ENCODE data around the gene CARS1. TPM values are rescaled to one million over a fixed set of nuclear protein-coding genes. Genes with fewer than 3 reads are reported as not detected.

Gene CARS1
- total RNA-seq, 1 donor from 2014 or later, result 63.1 TPM

- Mint-ChIP-seq H3K36me3 (ENCODE audit: low read depth) (peaks cover 53% of the 10 kb centered on the region), H3K27ac (peak overlapping the region; percentile 84), H3K9me3 (no peaks in the 10 kb centered on the region), H3K4me1 (peaks cover 30% of the 10 kb centered on the region), H3K27me3 (no peaks in the 10 kb centered on the region), H3K4me3 (peak overlapping the region; percentile 50)
- intact Hi-C loops (cut with micrococcal nuclease), result loop anchor here (1.0 kb wide), 1 partner anchor 9 kb away; no protein-coding TSS in a partner anchor
- no peak for DNase-seq
Measured at GRCh38 chr11:3022982-3023381, 34.2 kb downstream of the CARS1 start.

GRCh38 chr11:3022300-3022967 lies 34.8 kb downstream of the CARS1 start:
- intact Hi-C loops (cut with micrococcal nuclease), result loop anchor here (1.0 kb wide), 1 partner anchor 8 kb away; no protein-coding TSS in a partner anchor
- peak overlapping the region; percentile 84 for H3K27ac Mint-ChIP-seq
- H3K27me3 Mint-ChIP-seq, result no peaks in the 10 kb centered on the region
- peaks cover 56% of the 10 kb centered on the region for H3K36me3 Mint-ChIP-seq (ENCODE audit: low read depth)
- H3K4me3 Mint-ChIP-seq, result peak overlapping the region; percentile 50
- H3K4me1 Mint-ChIP-seq, result peaks cover 30% of the 10 kb centered on the region
- no peaks in the 10 kb centered on the region for H3K9me3 Mint-ChIP-seq
- peak; percentile 71 for DNase-seq

GRCh38 chr11:3021125-3021524 lies 36.1 kb downstream of the CARS1 start:
- peaks cover 60% of the 10 kb centered on the region for H3K36me3 Mint-ChIP-seq (ENCODE audit: low read depth)
- DNase-seq, result peak; percentile 84
- no peak overlapping the region for H3K27ac Mint-ChIP-seq
- H3K4me3 Mint-ChIP-seq, result no peak overlapping the region
- peaks cover 34% of the 10 kb centered on the region for H3K4me1 Mint-ChIP-seq
- no peaks in the 10 kb centered on the region for H3K9me3 Mint-ChIP-seq
- intact Hi-C loops (cut with micrococcal nuclease), result loop anchor here (1.0 kb wide), 1 partner anchor 46 kb away; no protein-coding TSS in a partner anchor
- no peaks in the 10 kb centered on the region for H3K27me3 Mint-ChIP-seq

- peaks cover 43% of the 10 kb centered on the region for H3K4me1 Mint-ChIP-seq
- no peak overlapping the region for H3K4me3 Mint-ChIP-seq
- intact Hi-C loops (cut with micrococcal nuclease), result no loop called here
- H3K27me3 Mint-ChIP-seq, result no peaks in the 10 kb centered on the region
- no peak for DNase-seq
- H3K27ac Mint-ChIP-seq, result no peak overlapping the region
- peaks cover 63% of the 10 kb centered on the region for H3K36me3 Mint-ChIP-seq (ENCODE audit: low read depth)
- H3K9me3 Mint-ChIP-seq, result no peaks in the 10 kb centered on the region
Measured at GRCh38 chr11:3020011-3020410, 37.2 kb downstream of the CARS1 start.

- intact Hi-C loops (cut with micrococcal nuclease), result no loop called here
- Mint-ChIP-seq H3K4me1 (peaks cover 55% of the 10 kb centered on the region), H3K4me3 (no peak overlapping the region), H3K27me3 (no peaks in the 10 kb centered on the region), H3K9me3 (no peaks in the 10 kb centered on the region), H3K27ac (no peak overlapping the region), H3K36me3 (ENCODE audit: low read depth) (peaks cover 65% of the 10 kb centered on the region)
- DNase-seq, result no peak
Measured at GRCh38 chr11:3018596-3018995, 38.6 kb downstream of the CARS1 start.

GRCh38 chr11:3016861-3017260 lies 40.4 kb downstream of the CARS1 start:
- DNase-seq, result no peak
- no peak overlapping the region for H3K27ac Mint-ChIP-seq
- no peaks in the 10 kb centered on the region for H3K9me3 Mint-ChIP-seq
- intact Hi-C loops (cut with micrococcal nuclease), result no loop called here
- no peak overlapping the region for H3K4me3 Mint-ChIP-seq
- H3K36me3 Mint-ChIP-seq (ENCODE audit: low read depth), result peaks cover 60% of the 10 kb centered on the region
- H3K27me3 Mint-ChIP-seq, result no peaks in the 10 kb centered on the region
- peaks cover 47% of the 10 kb centered on the region for H3K4me1 Mint-ChIP-seq

- Mint-ChIP-seq H3K4me3 (no peak overlapping the region), H3K9me3 (no peaks in the 10 kb centered on the region), H3K4me1 (peaks cover 49% of the 10 kb centered on the region), H3K27ac (peak overlapping the region; percentile 93), H3K27me3 (no peaks in the 10 kb centered on the region), H3K36me3 (ENCODE audit: low read depth) (peaks cover 68% of the 10 kb centered on the region)
- intact Hi-C loops (cut with micrococcal nuclease), result loop anchor here (2.0 kb wide), 1 partner anchor 41 kb away; the partner anchor contains the start of gene CARS1
- DNase-seq, result no peak
Measured at GRCh38 chr11:3015796-3016195, 41.4 kb downstream of the CARS1 start.

GRCh38 chr11:3014943-3015342 lies 42.3 kb downstream of the CARS1 start:
- H3K9me3 Mint-ChIP-seq, result no peaks in the 10 kb centered on the region
- H3K4me3 Mint-ChIP-seq, result peak overlapping the region; percentile 62
- H3K27me3 Mint-ChIP-seq, result no peaks in the 10 kb centered on the region
- DNase-seq, result peak; percentile 69
- intact Hi-C loops (cut with micrococcal nuclease), result loop anchor here (1.0 to 2.0 kb wide), 3 partner anchors 7 to 42 kb away; partner anchors contain the start of genes CARS1 and NAP1L4
- H3K27ac Mint-ChIP-seq, result peak overlapping the region; percentile 93
- H3K36me3 Mint-ChIP-seq (ENCODE audit: low read depth), result peaks cover 67% of the 10 kb centered on the region
- peaks cover 52% of the 10 kb centered on the region for H3K4me1 Mint-ChIP-seq

GRCh38 chr11:3014057-3014938 lies 42.9 kb downstream of the CARS1 start:
- H3K36me3 Mint-ChIP-seq (ENCODE audit: low read depth), result peaks cover 67% of the 10 kb centered on the region
- H3K4me1 Mint-ChIP-seq, result peaks cover 56% of the 10 kb centered on the region
- peak; percentile 94 for DNase-seq
- H3K27ac Mint-ChIP-seq, result peak overlapping the region; percentile 93
- no peaks in the 10 kb centered on the region for H3K9me3 Mint-ChIP-seq
- intact Hi-C loops (cut with micrococcal nuclease), result loop anchor here (1.0 to 2.0 kb wide), 3 partner anchors 8 to 43 kb away; partner anchors contain the start of genes CARS1 and NAP1L4
- H3K4me3 Mint-ChIP-seq, result peak overlapping the region; percentile 62
- no peaks in the 10 kb centered on the region for H3K27me3 Mint-ChIP-seq

GRCh38 chr11:3011891-3012885 lies 45.0 kb downstream of the CARS1 start:
- no peaks in the 10 kb centered on the region for H3K27me3 Mint-ChIP-seq
- no peak for DNase-seq
- intact Hi-C loops (cut with micrococcal nuclease), result no loop called here
- H3K4me1 Mint-ChIP-seq, result peaks cover 59% of the 10 kb centered on the region
- H3K27ac Mint-ChIP-seq, result no peak overlapping the region
- peaks cover 63% of the 10 kb centered on the region for H3K36me3 Mint-ChIP-seq (ENCODE audit: low read depth)
- H3K9me3 Mint-ChIP-seq, result no peaks in the 10 kb centered on the region
- H3K4me3 Mint-ChIP-seq, result no peak overlapping the region

GRCh38 chr11:3010521-3011275 lies 46.5 kb downstream of the CARS1 start:
- intact Hi-C loops (cut with micrococcal nuclease), result no loop called here
- Mint-ChIP-seq H3K4me3 (peak overlapping the region; percentile 50), H3K4me1 (peaks cover 53% of the 10 kb centered on the region), H3K27ac (peak overlapping the region; percentile 83), H3K27me3 (no peaks in the 10 kb centered on the region), H3K36me3 (ENCODE audit: low read depth) (peaks cover 58% of the 10 kb centered on the region), H3K9me3 (no peaks in the 10 kb centered on the region)
- no peak for DNase-seq

GRCh38 chr11:3010004-3010403 lies 47.2 kb downstream of the CARS1 start:
- intact Hi-C loops (cut with micrococcal nuclease), result no loop called here
- Mint-ChIP-seq H3K27ac (peak overlapping the region; percentile 84), H3K27me3 (no peaks in the 10 kb centered on the region), H3K36me3 (ENCODE audit: low read depth) (peaks cover 56% of the 10 kb centered on the region), H3K4me3 (peak overlapping the region; percentile 40), H3K9me3 (no peaks in the 10 kb centered on the region), H3K4me1 (peaks cover 46% of the 10 kb centered on the region)
- DNase-seq, result peak; percentile 78
